ENCODE results near the gene ASF1B.
"Not testable (repeated sequence)": the region's sequence is repeated elsewhere in the genome, so short reads cannot be mapped to it uniquely, and the experiment has no call there.

ASF1B gene

DNA sequence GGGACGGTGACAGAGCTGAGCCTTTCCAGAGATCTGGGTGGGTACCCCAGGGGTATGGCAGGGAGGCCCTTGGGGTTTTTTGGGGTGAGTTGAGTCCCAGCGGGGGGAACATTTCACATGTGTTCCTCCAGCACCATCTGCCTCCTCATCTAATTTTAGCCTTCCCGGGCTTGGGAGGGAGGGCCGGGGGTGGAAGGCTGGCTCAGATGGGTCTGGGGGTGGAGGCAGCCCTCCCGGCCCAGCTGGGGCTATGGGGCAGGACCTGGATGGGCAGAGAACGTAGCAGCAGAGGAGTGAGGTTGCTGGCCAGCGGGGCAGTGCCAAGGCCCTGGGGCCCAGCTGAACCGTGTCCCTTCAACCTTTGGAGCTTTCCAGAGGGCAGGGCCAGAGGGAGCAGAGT is 46.1 kb upstream of the ASF1B start:
- Histone ChIP-seq H3K9me3 (replicated peaks; ENCODE audit: insufficient read depth, low read length) (no peaks in the 10 kb centered on the region), H3K27me3 (replicated peaks; ENCODE audit: insufficient read depth, low read length) (peaks cover 85% of the 10 kb centered on the region), H3K4me2 (ENCODE audit: low read depth, low read length) (no peak overlapping the region), H2AFZ (ENCODE audit: low read length) (no peak overlapping the region), H3K9me2 (replicated peaks; ENCODE audit: insufficient read depth, low read length) (no peaks in the 10 kb centered on the region), H3F3A (ENCODE audit: insufficient read depth, low read length) (no peaks in the 10 kb centered on the region), H3K4me3 (ENCODE audit: low read length) (no peak overlapping the region), H3K27ac (ENCODE audit: low read length) (no peak overlapping the region), H3K36me3 (replicated peaks; ENCODE audit: insufficient read depth, low read length) (no peaks in the 10 kb centered on the region), H3K9ac (ENCODE audit: low read length) (no peak overlapping the region), H3K79me2 (ENCODE audit: low read length) (no peaks in the 10 kb centered on the region), H3K4me1 (ENCODE audit: low read length) (no peaks in the 10 kb centered on the region), H4K20me1 (ENCODE audit: insufficient read depth, low read length) (no peaks in the 10 kb centered on the region)
- TF ChIP-seq, protein P1, sequence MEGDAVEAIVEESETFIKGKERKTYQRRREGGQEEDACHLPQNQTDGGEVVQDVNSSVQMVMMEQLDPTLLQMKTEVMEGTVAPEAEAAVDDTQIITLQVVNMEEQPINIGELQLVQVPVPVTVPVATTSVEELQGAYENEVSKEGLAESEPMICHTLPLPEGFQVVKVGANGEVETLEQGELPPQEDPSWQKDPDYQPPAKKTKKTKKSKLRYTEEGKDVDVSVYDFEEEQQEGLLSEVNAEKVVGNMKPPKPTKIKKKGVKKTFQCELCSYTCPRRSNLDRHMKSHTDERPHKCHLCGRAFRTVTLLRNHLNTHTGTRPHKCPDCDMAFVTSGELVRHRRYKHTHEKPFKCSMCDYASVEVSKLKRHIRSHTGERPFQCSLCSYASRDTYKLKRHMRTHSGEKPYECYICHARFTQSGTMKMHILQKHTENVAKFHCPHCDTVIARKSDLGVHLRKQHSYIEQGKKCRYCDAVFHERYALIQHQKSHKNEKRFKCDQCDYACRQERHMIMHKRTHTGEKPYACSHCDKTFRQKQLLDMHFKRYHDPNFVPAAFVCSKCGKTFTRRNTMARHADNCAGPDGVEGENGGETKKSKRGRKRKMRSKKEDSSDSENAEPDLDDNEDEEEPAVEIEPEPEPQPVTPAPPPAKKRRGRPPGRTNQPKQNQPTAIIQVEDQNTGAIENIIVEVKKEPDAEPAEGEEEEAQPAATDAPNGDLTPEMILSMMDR (IDR thresholded peaks at IDR 0.05; ENCODE audit: low read length): no peak
- TF ChIP-seq EZH2 (optimal IDR thresholded peaks at IDR 0.05; ENCODE audit: low read depth, low read length): no peak
- no peak for TF ChIP-seq EZH2phosphoT487 (IDR thresholded peaks at IDR 0.05; ENCODE audit: low read length)
- DNase-seq: no peak

DNA sequence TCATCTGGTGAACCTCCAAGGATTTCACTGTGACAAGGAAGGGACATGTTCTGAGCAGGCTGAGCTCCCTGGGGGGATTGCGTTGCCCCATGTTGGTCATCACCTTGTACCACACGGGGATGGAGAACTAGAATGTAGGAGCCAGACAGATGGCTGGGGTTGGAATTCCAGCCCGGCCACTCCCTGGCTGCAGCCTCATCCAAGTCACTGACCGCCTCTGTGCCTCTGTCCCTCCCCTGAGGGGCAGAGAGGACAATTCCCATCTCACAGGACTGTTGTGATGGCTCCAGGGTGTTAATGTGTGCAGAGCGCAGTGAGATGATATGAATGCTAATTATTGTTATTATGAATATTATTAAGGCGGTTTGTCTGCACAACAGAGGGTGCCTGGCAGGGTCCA is 45.5 kb upstream of the ASF1B start:
- H3K4me1 ChIP-seq (ENCODE audit: low read length): no peaks in the 10 kb centered on the region
- no peak overlapping the region for H3K27ac ChIP-seq (ENCODE audit: low read length)
- peaks cover 85% of the 10 kb centered on the region for H3K27me3 ChIP-seq (replicated peaks; ENCODE audit: insufficient read depth, low read length)
- H3K9me3 ChIP-seq (replicated peaks; ENCODE audit: insufficient read depth, low read length): no peaks in the 10 kb centered on the region
- TF ChIP-seq EZH2phosphoT487 (IDR thresholded peaks at IDR 0.05; ENCODE audit: low read length): no peak
- TF ChIP-seq, protein P1 (IDR thresholded peaks at IDR 0.05; ENCODE audit: low read length): no peak
- no peak overlapping the region for H3K4me2 ChIP-seq (ENCODE audit: low read depth, low read length)
- H3K79me2 ChIP-seq (ENCODE audit: low read length): no peaks in the 10 kb centered on the region
- H3K9ac ChIP-seq (ENCODE audit: low read length): no peak overlapping the region
- no peak overlapping the region for H3K4me3 ChIP-seq (ENCODE audit: low read length)
- DNase-seq: no peak
- no peaks in the 10 kb centered on the region for H4K20me1 ChIP-seq (ENCODE audit: insufficient read depth, low read length)
- no peaks in the 10 kb centered on the region for H3K9me2 ChIP-seq (replicated peaks; ENCODE audit: insufficient read depth, low read length)
- no peak overlapping the region for H2AFZ ChIP-seq (ENCODE audit: low read length)
- H3F3A ChIP-seq (ENCODE audit: insufficient read depth, low read length): no peaks in the 10 kb centered on the region
- no peaks in the 10 kb centered on the region for H3K36me3 ChIP-seq (replicated peaks; ENCODE audit: insufficient read depth, low read length)

DNA sequence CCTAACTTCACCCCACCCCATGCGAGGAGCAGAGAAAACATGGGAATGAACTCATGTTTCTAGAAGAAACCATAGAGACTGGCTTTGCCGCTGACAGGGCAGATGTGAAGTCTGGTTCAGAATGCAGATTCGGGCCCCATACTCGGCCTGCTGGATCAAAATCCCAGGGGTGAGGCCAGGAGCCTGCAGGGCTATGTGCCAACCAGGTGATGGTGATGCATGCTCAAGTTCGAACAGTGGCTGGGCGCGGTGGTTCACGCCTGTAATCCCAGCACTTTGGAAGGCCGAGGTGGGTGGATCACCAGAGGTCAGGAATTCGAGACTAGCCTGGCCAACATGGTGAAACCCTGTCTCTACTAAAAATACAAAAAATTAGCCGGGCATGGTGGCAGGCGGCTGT is 44.8 kb upstream of the ASF1B start:
- H3K36me3 ChIP-seq (replicated peaks; ENCODE audit: insufficient read depth, low read length); H3K4me2 ChIP-seq (ENCODE audit: low read depth, low read length); H3K9ac ChIP-seq (ENCODE audit: low read length); H3K4me1 ChIP-seq (ENCODE audit: low read length); H3K9me2 ChIP-seq (replicated peaks; ENCODE audit: insufficient read depth, low read length); DNase-seq; H3F3A ChIP-seq (ENCODE audit: insufficient read depth, low read length); H4K20me1 ChIP-seq (ENCODE audit: insufficient read depth, low read length); H2AFZ ChIP-seq (ENCODE audit: low read length); H3K9me3 ChIP-seq (replicated peaks; ENCODE audit: insufficient read depth, low read length); H3K4me3 ChIP-seq (ENCODE audit: low read length); H3K79me2 ChIP-seq (ENCODE audit: low read length); H3K27ac ChIP-seq (ENCODE audit: low read length): not testable (repeated sequence)
- H3K27me3 ChIP-seq (replicated peaks; ENCODE audit: insufficient read depth, low read length): peaks cover 85% of the 10 kb centered on the region

DNA sequence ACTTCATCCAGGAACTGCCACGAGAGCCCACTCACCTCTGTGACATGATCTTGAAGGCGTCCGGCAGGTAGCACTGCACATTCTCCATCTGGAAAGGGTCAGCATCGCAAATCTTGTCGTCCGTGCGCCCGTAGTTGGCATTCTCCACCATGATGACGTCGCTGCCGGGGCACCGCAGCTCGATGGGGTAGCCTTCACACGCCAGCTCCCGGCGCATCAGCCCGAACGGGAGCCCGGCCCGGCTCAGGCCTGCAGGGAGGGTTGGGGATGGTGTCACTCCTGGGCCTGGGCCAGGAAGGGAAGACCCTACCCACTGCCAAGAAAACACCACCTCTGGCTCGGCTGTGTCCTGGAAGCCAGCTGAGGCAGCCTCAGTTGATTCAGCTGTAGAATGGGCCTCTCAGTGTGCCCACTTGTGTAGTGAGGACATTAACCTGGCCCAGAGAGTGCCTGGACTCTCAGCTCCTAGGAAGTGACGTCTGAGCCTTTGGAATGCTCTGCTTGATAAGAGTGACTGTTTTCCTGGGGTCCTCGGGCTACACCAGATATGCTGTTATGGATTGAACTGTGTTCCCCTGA is 41.2 kb upstream of the ASF1B start:
- H3K9me3 ChIP-seq (replicated peaks; ENCODE audit: insufficient read depth, low read length): no peaks in the 10 kb centered on the region
- TF ChIP-seq EZH2phosphoT487 (IDR thresholded peaks at IDR 0.05; ENCODE audit: low read length): no peak
- TF ChIP-seq EZH2 (optimal IDR thresholded peaks at IDR 0.05; ENCODE audit: low read depth, low read length): no peak
- TF ChIP-seq, protein P1 (IDR thresholded peaks at IDR 0.05; ENCODE audit: low read length): no peak
- H3K9me2 ChIP-seq (replicated peaks; ENCODE audit: insufficient read depth, low read length): no peaks in the 10 kb centered on the region
- no peak overlapping the region for H2AFZ ChIP-seq (ENCODE audit: low read length)
- no peak overlapping the region for H3K4me3 ChIP-seq (ENCODE audit: low read length)
- H3K36me3 ChIP-seq (replicated peaks; ENCODE audit: insufficient read depth, low read length): no peaks in the 10 kb centered on the region
- H3K9ac ChIP-seq (ENCODE audit: low read length): no peak overlapping the region
- H3K27me3 ChIP-seq (replicated peaks; ENCODE audit: insufficient read depth, low read length): peaks cover 77% of the 10 kb centered on the region
- no peaks in the 10 kb centered on the region for H3K79me2 ChIP-seq (ENCODE audit: low read length)
- no peaks in the 10 kb centered on the region for H3K4me1 ChIP-seq (ENCODE audit: low read length)
- no peaks in the 10 kb centered on the region for H3F3A ChIP-seq (ENCODE audit: insufficient read depth, low read length)
- no peak for DNase-seq
- no peak overlapping the region for H3K27ac ChIP-seq (ENCODE audit: low read length)
- no peaks in the 10 kb centered on the region for H4K20me1 ChIP-seq (ENCODE audit: insufficient read depth, low read length)
- H3K4me2 ChIP-seq (ENCODE audit: low read depth, low read length): no peak overlapping the region

Measured in MM.1S (cell line).